Liver (tissue), 3 donors: ENCODE results near the gene LHB.

Experiments used
- ATF3 ChIP-seq: IDR thresholded peaks from 2 replicates; pipeline ENCODE4 v1.6.1; 2016; ENCODE audit warnings: antibody characterized with exemption
- CTCF ChIP-seq: fragments of 150-350 bp; IDR thresholded peaks from 2 replicates; pipeline ENCODE4 v1.5.1; 2017; ENCODE audit warnings: improper control_type of control experiment, low read depth, low read length; ENCODE audit not compliant: missing input control
- FOXA1 ChIP-seq: IDR thresholded peaks from 2 replicates; pipeline ENCODE4 v1.6.1; 2016; ENCODE audit warnings: antibody characterized with exemption
- JUND ChIP-seq, 2 donors: IDR thresholded peaks; 2 replicates each; pipeline ENCODE4 v1.6.1; 2016; ENCODE audit warnings: antibody characterized with exemption in 2 of 2
- donor health status: healthy.
- donor health status: healthy.

- TF ChIP-seq CTCF (peak; percentile 22), ATF3 (no peak), FOXA1 (no peak), JUND (IDR thresholded peaks at IDR 0.05) (no peak)
Measured at GRCh38 chr19:48997972-48998371, 18.9 kb downstream of the LHB start.
